ENCODE data around the gene KLHL5. TPM values are rescaled to one million over a fixed set of nuclear protein-coding genes. Genes with fewer than 3 reads are reported as not detected.

The KLHL5 gene
- total RNA-seq, 4 donors from 2014 or later, result 19.7 to 27.3 (median 24.7) TPM

DNA sequence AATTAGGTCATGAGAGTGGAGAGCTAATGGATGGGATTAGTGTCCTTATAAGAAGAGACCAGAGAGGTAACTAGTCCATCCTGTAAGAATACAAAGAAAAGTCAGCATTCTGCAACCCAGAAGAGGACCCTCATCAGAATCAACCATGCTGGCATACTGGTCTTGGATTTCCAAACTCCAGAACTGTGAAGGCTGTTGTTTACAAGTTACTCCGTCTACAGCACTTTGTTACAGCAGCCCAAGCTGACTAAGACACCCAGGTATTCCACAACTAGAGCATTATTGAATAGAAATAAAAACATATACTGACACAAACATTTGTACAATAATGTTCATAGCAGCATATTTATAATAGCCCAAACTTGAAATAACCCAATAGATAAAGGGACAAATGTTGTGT lies 39.0 kb upstream of the KLHL5 start:
- Histone ChIP-seq H3K9me3 (no peaks in the 10 kb centered on the region), H3K36me3 (no peaks in the 10 kb centered on the region), H3K4me3 (replicated peaks in 1 of 3) (no peak overlapping the region), H3K4me1 (no peaks in the 10 kb centered on the region), H3K27me3 (no peaks in the 10 kb centered on the region), H3K27ac (no peak overlapping the region)
- intact Hi-C loops (cut with DNase I), result no loop called here
- no peak for TF ChIP-seq POLR2A (IDR thresholded peaks at IDR 0.05)
- TF ChIP-seq CTCF (IDR thresholded peaks at IDR 0.05), result no peak
- DNase-seq, result no peak
- WGBS, 2 donors, result 92% methylated on average over 1 of the region's 1 CpG

- Histone ChIP-seq H3K27ac (no peak overlapping the region), H3K4me3 (replicated peaks in 1 of 3) (no peak overlapping the region), H3K9me3 (no peaks in the 10 kb centered on the region), H3K27me3 (no peaks in the 10 kb centered on the region), H3K36me3 (no peaks in the 10 kb centered on the region), H3K4me1 (no peaks in the 10 kb centered on the region)
- intact Hi-C loops (cut with DNase I), result no loop called here
- DNase-seq, result no peak
- WGBS, 2 donors, result 96 to 97% methylated on average over 3 of the region's 3 CpGs
- TF ChIP-seq CTCF (IDR thresholded peaks at IDR 0.05) (no peak), POLR2A (IDR thresholded peaks at IDR 0.05) (no peak)
Measured at GRCh38 chr4:39024311-39024865, 37.6 kb upstream of the KLHL5 start.

GRCh38 chr4:39025552-39026085 lies 36.4 kb upstream of the KLHL5 start:
- Histone ChIP-seq H3K4me3 (replicated peaks in 1 of 3) (no peak overlapping the region), H3K9me3 (no peaks in the 10 kb centered on the region), H3K4me1 (no peaks in the 10 kb centered on the region), H3K27me3 (no peaks in the 10 kb centered on the region), H3K36me3 (no peaks in the 10 kb centered on the region), H3K27ac (no peak overlapping the region)
- DNase-seq, result no peak
- WGBS, 2 donors, result 79 to 82% methylated on average over 4 of the region's 4 CpGs
- TF ChIP-seq POLR2A (IDR thresholded peaks at IDR 0.05), result no peak
- no peak for TF ChIP-seq CTCF (IDR thresholded peaks at IDR 0.05)
- intact Hi-C loops (cut with DNase I), result no loop called here

DNA sequence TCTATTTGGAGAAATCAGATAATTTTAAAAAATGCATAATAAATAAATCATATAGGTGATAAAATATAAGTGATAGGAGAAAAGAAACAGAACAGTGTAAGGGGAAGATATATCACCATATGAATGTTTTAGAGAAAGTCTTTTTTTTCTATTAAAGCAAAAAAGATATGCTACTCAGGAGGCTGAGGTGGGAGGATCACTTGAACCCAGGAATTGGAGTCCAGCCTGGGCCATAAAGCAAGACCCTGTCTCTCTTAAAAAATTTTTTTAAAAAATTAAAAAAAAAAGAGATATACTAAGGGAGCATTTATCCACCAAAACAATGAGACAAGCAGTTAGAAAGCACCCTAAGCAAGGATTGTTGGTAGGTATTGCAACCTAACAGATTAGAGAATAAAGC lies 35.9 kb upstream of the KLHL5 start:
- no peaks in the 10 kb centered on the region for H3K27me3 ChIP-seq
- H3K36me3 ChIP-seq, result no peaks in the 10 kb centered on the region
- H3K27ac ChIP-seq, result no peak overlapping the region
- H3K9me3 ChIP-seq, result no peaks in the 10 kb centered on the region
- no peak overlapping the region for H3K4me3 ChIP-seq (replicated peaks in 1 of 3)
- H3K4me1 ChIP-seq, result no peaks in the 10 kb centered on the region
- TF ChIP-seq POLR2A (IDR thresholded peaks at IDR 0.05), result no peak
- TF ChIP-seq CTCF (IDR thresholded peaks at IDR 0.05), result no peak
- intact Hi-C loops (cut with DNase I), result no loop called here
- DNase-seq, result no peak

GRCh38 chr4:39029752-39030694 lies 32.0 kb upstream of the KLHL5 start:
- no peaks in the 10 kb centered on the region for H3K9me3 ChIP-seq
- DNase-seq, result no peak
- TF ChIP-seq POLR2A (IDR thresholded peaks at IDR 0.05), result no peak
- no peak for TF ChIP-seq CTCF (IDR thresholded peaks at IDR 0.05)
- no peaks in the 10 kb centered on the region for H3K27me3 ChIP-seq
- no peak overlapping the region for H3K27ac ChIP-seq
- no peaks in the 10 kb centered on the region for H3K4me1 ChIP-seq
- no peak overlapping the region for H3K4me3 ChIP-seq (replicated peaks in 1 of 3)
- intact Hi-C loops (cut with DNase I), result no loop called here
- H3K36me3 ChIP-seq, result no peaks in the 10 kb centered on the region
